Suprapubic skin (tissue), 4 donors: Measurements from ENCODE around the gene FRMD1. TPM values are rescaled to one million over a fixed set of nuclear protein-coding genes. Genes with fewer than 3 reads are reported as not detected.

Experiments
- DNase-seq, 2 donors: peaks; one replicate each; pipeline ENCODE4 v3.0.0-alpha.2; 2019; ENCODE audit warnings: low spot score in 2 of 2
- H3K27ac ChIP-seq: fragments of 200-600 bp; sonication (generic); one replicate; pipeline ENCODE4 v1.5.1; 2019
- H3K27me3 ChIP-seq: fragments of 200-600 bp; sonication (generic); one replicate; pipeline ENCODE4 v1.5.1; 2019
- H3K36me3 ChIP-seq: fragments of 200-600 bp; sonication (generic); one replicate; pipeline ENCODE4 v1.5.1; 2019
- H3K4me1 ChIP-seq: fragments of 200-600 bp; sonication (generic); one replicate; pipeline ENCODE4 v1.5.1; 2019
- H3K4me3 ChIP-seq: fragments of 200-600 bp; sonication (generic); one replicate; pipeline ENCODE4 v1.5.1; 2019; ENCODE audit warnings: mild to moderate bottlenecking
- H3K9me3 ChIP-seq: fragments of 200-600 bp; sonication (generic); one replicate; pipeline ENCODE4 v1.5.1; 2019
- CTCF ChIP-seq, 2 donors: fragments of 200-600 bp in 1 of 2; fragments of 450-650 bp in 1 of 2; sonication (generic) in 1 of 2; IDR thresholded peaks; one replicate each; pipeline ENCODE4 v1.5.1; 2016 to 2019; ENCODE audit warnings: antibody characterized with exemption in 2 of 2, mild to moderate bottlenecking in 1 of 2, moderate library complexity in 1 of 2
- EP300 ChIP-seq: sonication (generic); formaldehyde crosslinking; IDR thresholded peaks from one replicate; pipeline ENCODE4 v1.6.1; 2017; ENCODE audit warnings: antibody characterized with exemption
- POLR2A ChIP-seq, 2 donors: fragments of 450-650 bp; IDR thresholded peaks; one replicate each; pipeline ENCODE4 v1.6.1; 2017; ENCODE audit warnings: antibody characterized with exemption in 2 of 2, mild to moderate bottlenecking in 2 of 2, moderate library complexity in 2 of 2
- POLR2AphosphoS5 ChIP-seq, 3 donors: sonication (generic); formaldehyde crosslinking; IDR thresholded peaks; one replicate each; pipeline ENCODE4 v1.6.1; 2017; ENCODE audit warnings: antibody characterized with exemption in 3 of 3
- WGBS: methylation state at CpG from one replicate; pipeline ENCODE4 v1.1.5; 2018; 5-methylcytosine and 5-hydroxymethylcytosine counted together
- total RNA-seq, 4 donors: library from RNA; depleted of rRNA; stranded (reverse); fragments of >200 nt; gene quantifications; one replicate each; pipeline ENCODE4 v1.1.0, GENCODE V29; 2016

The FRMD1 gene
- total RNA-seq, 4 donors from 2014 or later: 0.64 to 2.6 (median 1.5) TPM

GRCh38 chr6:168055696-168056489 lies 23.1 kb downstream of the FRMD1 start:
- 86% methylated on average over 21 of the region's 22 CpGs for WGBS
- no peaks in the 10 kb centered on the region for H3K9me3 ChIP-seq
- no peaks in the 10 kb centered on the region for H3K36me3 ChIP-seq
- no peak for TF ChIP-seq POLR2A (IDR thresholded peaks at IDR 0.05)
- TF ChIP-seq POLR2AphosphoS5 (IDR thresholded peaks at IDR 0.05): no peak
- no peak for TF ChIP-seq EP300
- no peak for TF ChIP-seq CTCF (IDR thresholded peaks at IDR 0.05)
- H3K27me3 ChIP-seq: no peaks in the 10 kb centered on the region
- DNase-seq: no peak
- H3K4me1 ChIP-seq: peaks cover 4% of the 10 kb centered on the region
- H3K27ac ChIP-seq: no peak overlapping the region
- no peak overlapping the region for H3K4me3 ChIP-seq

DNA sequence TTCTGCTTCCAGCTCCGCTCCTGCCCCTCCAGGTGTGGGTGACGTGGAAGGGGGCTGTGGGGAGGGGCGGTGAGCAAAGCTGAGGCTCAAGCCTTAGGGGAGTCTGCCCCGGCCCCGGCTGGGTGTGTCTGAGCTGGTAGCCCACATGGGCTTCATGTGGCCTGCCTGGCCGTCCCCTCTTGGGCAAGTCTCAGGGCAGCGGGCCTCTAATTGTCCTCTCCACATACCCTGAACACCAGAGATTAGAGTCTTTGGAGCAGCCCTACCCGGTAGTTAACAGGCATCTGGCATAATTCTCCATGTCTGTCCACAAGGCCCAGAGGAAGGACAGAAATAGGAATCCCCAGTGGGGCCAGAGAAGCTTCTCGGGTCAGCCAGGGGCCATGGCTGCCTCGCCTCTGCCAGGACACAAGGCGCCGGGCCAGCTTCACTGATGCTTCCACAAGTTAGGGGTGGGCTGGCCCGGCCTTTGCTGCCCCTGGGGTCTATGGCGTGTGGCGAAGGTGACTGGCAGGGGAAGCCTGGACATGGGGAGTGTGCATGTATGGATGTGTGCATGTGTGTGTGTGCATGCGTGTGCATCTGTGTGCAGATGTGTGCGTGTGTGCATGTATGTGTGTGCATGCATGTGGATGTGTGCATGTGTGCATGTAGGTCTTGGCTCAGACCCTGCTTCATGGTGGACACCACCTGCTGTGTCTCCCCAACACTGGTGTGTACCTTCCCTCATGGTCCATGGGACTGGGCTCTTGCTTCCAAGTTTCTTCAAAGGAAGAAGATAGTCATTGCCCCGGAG lies 24.0 kb downstream of the FRMD1 start:
- H3K36me3 ChIP-seq: no peaks in the 10 kb centered on the region
- H3K4me1 ChIP-seq: no peaks in the 10 kb centered on the region
- DNase-seq: no peak
- H3K4me3 ChIP-seq: no peak overlapping the region
- TF ChIP-seq POLR2A (IDR thresholded peaks at IDR 0.05) (no peak), CTCF (IDR thresholded peaks at IDR 0.05) (no peak), POLR2AphosphoS5 (IDR thresholded peaks at IDR 0.05) (no peak), EP300 (no peak)
- WGBS: 88% methylated on average over 8 of the region's 18 CpGs
- H3K27ac ChIP-seq: no peak overlapping the region
- H3K27me3 ChIP-seq: no peaks in the 10 kb centered on the region
- H3K9me3 ChIP-seq: no peaks in the 10 kb centered on the region

- no peak overlapping the region for H3K4me3 ChIP-seq
- no peaks in the 10 kb centered on the region for H3K9me3 ChIP-seq
- no peak for TF ChIP-seq POLR2AphosphoS5 (IDR thresholded peaks at IDR 0.05)
- no peak for TF ChIP-seq POLR2A (IDR thresholded peaks at IDR 0.05)
- TF ChIP-seq CTCF (IDR thresholded peaks at IDR 0.05): no peak
- no peak for TF ChIP-seq EP300
- no peak for DNase-seq
- no peak overlapping the region for H3K27ac ChIP-seq
- 68% methylated on average over 5 of the region's 14 CpGs for WGBS
- H3K36me3 ChIP-seq: no peaks in the 10 kb centered on the region
- H3K4me1 ChIP-seq: no peaks in the 10 kb centered on the region
- no peaks in the 10 kb centered on the region for H3K27me3 ChIP-seq
These were observed 25.0 kb downstream of the FRMD1 start for GRCh38 chr6:168053957-168054471.

GRCh38 chr6:168053086-168053956 lies 25.7 kb downstream of the FRMD1 start:
- H3K27ac ChIP-seq: no peak overlapping the region
- 88% methylated on average over 36 of the region's 38 CpGs for WGBS
- TF ChIP-seq EP300: no peak
- no peak for TF ChIP-seq CTCF (IDR thresholded peaks at IDR 0.05)
- no peak for TF ChIP-seq POLR2A (IDR thresholded peaks at IDR 0.05)
- TF ChIP-seq POLR2AphosphoS5 (IDR thresholded peaks at IDR 0.05): no peak
- no peaks in the 10 kb centered on the region for H3K27me3 ChIP-seq
- H3K4me1 ChIP-seq: no peaks in the 10 kb centered on the region
- H3K36me3 ChIP-seq: no peaks in the 10 kb centered on the region
- DNase-seq: peak in 1 of 2 donors; percentile 44
- no peaks in the 10 kb centered on the region for H3K9me3 ChIP-seq
- no peak overlapping the region for H3K4me3 ChIP-seq
